22Rv1 (cell line): ENCODE measurements around the gene GDI2.

ENCODE experiments used
- ZFX ChIP-seq: fragments of 450-650 bp; IDR thresholded peaks from 2 replicates; pipeline ENCODE4 v1.6.1; 2017; ENCODE audit warnings: antibody characterized with exemption, borderline replicate concordance
- TF ChIP-seq, protein P1 (sequence below): fragments of 450-650 bp; IDR thresholded peaks from 2 replicates; pipeline ENCODE4 v1.5.1; 2017; ENCODE audit warnings: mild to moderate bottlenecking

DNA sequence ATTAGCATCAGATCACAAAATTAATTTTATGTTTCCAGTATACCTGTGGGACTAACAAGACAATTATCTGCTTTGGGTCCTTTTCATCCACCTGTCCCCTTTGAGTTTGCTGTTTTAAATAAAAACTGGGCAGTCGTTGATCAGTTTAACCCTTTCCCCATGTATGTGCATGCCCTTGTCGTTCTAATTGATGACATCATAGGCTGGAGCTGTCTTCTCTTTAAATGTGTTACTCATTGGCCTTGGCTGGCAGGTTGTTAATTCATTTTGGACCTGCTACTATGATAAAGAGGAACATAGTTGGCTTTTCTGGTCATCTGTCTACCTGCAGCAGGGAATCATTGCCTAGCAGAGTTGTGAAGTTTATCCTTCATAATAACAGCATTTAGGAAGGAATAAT is 74.8 kb downstream of the GDI2 start:
- TF ChIP-seq, protein P1, sequence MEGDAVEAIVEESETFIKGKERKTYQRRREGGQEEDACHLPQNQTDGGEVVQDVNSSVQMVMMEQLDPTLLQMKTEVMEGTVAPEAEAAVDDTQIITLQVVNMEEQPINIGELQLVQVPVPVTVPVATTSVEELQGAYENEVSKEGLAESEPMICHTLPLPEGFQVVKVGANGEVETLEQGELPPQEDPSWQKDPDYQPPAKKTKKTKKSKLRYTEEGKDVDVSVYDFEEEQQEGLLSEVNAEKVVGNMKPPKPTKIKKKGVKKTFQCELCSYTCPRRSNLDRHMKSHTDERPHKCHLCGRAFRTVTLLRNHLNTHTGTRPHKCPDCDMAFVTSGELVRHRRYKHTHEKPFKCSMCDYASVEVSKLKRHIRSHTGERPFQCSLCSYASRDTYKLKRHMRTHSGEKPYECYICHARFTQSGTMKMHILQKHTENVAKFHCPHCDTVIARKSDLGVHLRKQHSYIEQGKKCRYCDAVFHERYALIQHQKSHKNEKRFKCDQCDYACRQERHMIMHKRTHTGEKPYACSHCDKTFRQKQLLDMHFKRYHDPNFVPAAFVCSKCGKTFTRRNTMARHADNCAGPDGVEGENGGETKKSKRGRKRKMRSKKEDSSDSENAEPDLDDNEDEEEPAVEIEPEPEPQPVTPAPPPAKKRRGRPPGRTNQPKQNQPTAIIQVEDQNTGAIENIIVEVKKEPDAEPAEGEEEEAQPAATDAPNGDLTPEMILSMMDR: no peak
- no peak for TF ChIP-seq ZFX
